ENCODE measurements around the gene MED7. TPM values are rescaled to one million over a fixed set of nuclear protein-coding genes. Genes with fewer than 3 reads are reported as not detected.
"Not testable (repeated sequence)": the region's sequence is repeated elsewhere in the genome, so short reads cannot be mapped to it uniquely, and the experiment has no call there.

MED7 gene, protein sequence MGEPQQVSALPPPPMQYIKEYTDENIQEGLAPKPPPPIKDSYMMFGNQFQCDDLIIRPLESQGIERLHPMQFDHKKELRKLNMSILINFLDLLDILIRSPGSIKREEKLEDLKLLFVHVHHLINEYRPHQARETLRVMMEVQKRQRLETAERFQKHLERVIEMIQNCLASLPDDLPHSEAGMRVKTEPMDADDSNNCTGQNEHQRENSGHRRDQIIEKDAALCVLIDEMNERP
- total RNA-seq (2021; fragmentation: NEBNext Ultra II Directional; extraction: Animal tissue kit (Norgen Biotek cat#: 25700)): 10 to 100 TPM in 5 of 6 experiments, 1 to 10 TPM in 1; 9.3 to 11.0 (median 10.7) TPM
- long read RNA-seq, transcript MED7-201 (2 exons, 2,402 nt): major isoform, 14 of 18 reads
- long read RNA-seq, partial matches to known transcripts: 2 of 18 reads
- long read RNA-seq, other reads (novel, unspliced or antisense): 1 of 18 reads

DNA sequence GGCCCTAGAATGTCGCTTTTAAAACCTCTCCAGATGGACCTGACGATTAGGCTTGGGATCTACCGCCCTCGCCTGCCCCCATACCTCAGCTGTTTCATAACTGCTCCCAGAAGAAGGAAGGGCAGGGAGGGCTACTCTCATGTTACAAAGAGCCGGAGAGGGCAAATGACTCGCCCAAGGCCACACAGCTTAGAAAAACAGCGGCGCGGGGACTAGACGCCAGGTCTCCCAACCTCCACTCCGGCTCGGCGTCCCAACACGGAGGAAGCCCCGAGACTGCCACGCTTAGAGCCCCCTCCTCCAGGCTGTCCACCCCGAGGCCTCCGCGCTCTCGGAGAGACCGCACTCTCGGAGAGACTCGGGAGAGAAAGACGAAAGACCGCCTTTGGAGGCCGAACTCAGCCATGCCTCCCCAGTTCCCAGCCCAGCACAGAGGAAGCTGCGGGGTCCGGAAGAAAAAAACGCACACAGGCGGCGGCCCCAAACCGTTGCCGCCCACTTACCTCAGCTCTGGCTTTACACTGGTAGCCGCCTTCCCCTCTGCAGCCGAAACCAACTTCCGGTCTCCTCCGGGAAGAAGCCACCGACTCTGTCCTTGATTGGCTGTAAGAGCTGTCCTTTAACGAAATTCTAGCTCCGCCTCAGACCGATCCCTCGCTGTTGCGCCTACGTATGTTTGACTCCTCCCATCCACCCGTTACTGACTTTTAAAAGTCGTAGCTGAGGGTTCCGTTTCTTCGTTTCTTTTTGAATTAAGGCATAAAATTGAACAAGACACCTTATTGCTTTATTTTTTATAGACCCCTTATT is at the start of gene MED7:
Gene MED7 (minus strand): TSS at position 549 of the 810 bp plus-strand sequence. CDS start 3,434 bp downstream, outside the sequence.
- Mint-ChIP-seq H3K27me3 (ENCODE audit: insufficient read depth) (peaks cover 5% of the 10 kb centered on the region; the same call in 1 of the 2 replicates), H3K27ac (peak within 1 kb of the TSS; percentile 87), H3K9me3 (no peaks in the 10 kb centered on the region), H3K4me3 (peak within 1 kb of the TSS; percentile 97), H3K36me3 (ENCODE audit: low read depth) (peaks cover 8% of the 10 kb centered on the region), H3K4me1 (ENCODE audit: low read depth) (peaks cover 23% of the 10 kb centered on the region)
- TF ChIP-seq, protein P1, sequence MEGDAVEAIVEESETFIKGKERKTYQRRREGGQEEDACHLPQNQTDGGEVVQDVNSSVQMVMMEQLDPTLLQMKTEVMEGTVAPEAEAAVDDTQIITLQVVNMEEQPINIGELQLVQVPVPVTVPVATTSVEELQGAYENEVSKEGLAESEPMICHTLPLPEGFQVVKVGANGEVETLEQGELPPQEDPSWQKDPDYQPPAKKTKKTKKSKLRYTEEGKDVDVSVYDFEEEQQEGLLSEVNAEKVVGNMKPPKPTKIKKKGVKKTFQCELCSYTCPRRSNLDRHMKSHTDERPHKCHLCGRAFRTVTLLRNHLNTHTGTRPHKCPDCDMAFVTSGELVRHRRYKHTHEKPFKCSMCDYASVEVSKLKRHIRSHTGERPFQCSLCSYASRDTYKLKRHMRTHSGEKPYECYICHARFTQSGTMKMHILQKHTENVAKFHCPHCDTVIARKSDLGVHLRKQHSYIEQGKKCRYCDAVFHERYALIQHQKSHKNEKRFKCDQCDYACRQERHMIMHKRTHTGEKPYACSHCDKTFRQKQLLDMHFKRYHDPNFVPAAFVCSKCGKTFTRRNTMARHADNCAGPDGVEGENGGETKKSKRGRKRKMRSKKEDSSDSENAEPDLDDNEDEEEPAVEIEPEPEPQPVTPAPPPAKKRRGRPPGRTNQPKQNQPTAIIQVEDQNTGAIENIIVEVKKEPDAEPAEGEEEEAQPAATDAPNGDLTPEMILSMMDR (IDR thresholded peaks at IDR 0.05): no peak
- peak; percentile 100 for DNase-seq

DNA sequence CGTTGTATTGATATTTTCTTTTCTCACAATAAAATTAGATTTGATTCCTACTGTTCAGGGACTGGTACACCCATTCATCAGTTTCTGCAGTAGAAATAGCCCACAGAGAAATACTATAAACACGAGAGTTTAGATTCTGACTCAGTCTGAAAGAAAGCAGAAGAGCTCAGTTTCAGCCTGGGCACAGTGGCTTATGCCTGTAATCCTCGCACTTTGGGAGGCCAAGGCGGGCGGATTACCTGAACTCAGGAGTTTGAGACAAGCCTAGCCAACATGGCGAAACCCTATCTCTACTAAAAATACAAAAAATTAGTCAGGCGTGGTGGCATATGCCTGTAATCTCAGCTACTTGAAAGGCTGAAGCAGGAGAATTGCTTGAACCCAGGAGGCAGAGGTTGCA is 46.6 kb upstream of the MED7 start:
- peaks cover 4% of the 10 kb centered on the region for H3K27me3 Mint-ChIP-seq (ENCODE audit: insufficient read depth)
- TF ChIP-seq, protein P1 (IDR thresholded peaks at IDR 0.05): no peak

DNA sequence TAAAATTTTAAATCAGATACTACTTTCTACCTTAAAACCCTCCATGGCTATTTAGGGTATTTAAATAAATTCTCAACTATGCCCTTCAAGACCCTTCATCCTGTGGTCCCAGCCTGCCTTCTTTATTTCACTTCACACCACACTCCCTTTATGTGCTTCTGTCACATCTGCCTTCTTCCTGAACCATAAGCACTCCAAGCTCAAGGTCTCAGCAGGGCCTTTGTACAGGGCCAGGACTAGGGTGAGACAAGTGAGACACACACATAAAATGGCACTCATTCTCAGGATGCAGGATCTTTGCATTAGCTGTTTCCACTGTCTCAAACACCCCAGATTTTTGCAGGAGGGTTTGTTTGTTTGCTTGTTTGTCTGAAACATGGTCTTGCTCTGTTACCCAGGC is 45.6 kb upstream of the MED7 start:
- TF ChIP-seq, protein P1 (IDR thresholded peaks at IDR 0.05): no peak

More for the DNA sequence above, 46.6 kb upstream of the MED7 start:
- Mint-ChIP-seq H3K4me1 (ENCODE audit: low read depth) (no peaks in the 10 kb centered on the region), H3K9me3 (no peaks in the 10 kb centered on the region), H3K4me3 (no peak overlapping the region), H3K27ac (no peak overlapping the region), H3K36me3 (ENCODE audit: low read depth) (no peaks in the 10 kb centered on the region)
- DNase-seq: no peak

DNA sequence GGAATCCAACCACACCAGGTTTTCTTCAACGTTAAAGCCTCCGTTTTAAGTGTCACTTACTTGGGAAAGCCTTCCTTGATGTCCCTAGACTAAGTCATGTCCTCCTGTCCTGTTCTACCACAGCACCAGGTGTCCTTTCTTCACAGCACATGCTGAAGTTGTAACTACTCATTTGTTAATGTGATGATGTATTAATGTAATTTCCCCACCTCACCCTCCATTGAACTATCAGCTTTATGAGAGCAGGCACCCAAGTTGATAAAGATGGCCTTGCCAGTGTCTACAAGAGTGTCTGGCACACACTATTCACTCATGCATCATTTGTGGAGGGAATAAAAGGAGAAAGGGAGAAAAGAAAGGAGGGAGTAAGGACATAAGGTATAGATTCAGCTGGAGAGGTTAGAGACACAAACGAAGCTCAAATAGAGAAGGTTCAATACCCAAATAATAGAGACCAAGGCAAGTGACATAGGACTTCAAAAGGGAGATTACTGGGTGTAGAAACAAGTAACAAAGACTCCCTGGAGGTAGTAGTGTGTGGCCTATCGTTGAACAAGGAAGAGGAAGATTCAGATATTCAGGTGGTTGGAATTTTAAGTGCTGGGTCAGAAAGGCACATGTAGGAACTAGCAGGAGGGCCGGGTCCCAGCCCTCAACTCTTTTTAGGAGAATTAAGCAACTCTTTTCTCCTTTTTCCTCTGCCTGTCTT is 44.5 kb upstream of the MED7 start:
- H3K27ac Mint-ChIP-seq: no peak overlapping the region
- H3K9me3 Mint-ChIP-seq: no peaks in the 10 kb centered on the region
- peaks cover 6% of the 10 kb centered on the region for H3K27me3 Mint-ChIP-seq (ENCODE audit: insufficient read depth)
- H3K4me3 Mint-ChIP-seq: no peak overlapping the region
- no peaks in the 10 kb centered on the region for H3K36me3 Mint-ChIP-seq (ENCODE audit: low read depth)
- DNase-seq: no peak
- TF ChIP-seq, protein P1 (IDR thresholded peaks at IDR 0.05): no peak
- H3K4me1 Mint-ChIP-seq (ENCODE audit: low read depth): no peaks in the 10 kb centered on the region

More for the DNA sequence above, 45.6 kb upstream of the MED7 start:
- no peaks in the 10 kb centered on the region for H3K4me1 Mint-ChIP-seq (ENCODE audit: low read depth)
- H3K4me3 Mint-ChIP-seq: no peak overlapping the region
- H3K36me3 Mint-ChIP-seq (ENCODE audit: low read depth): no peaks in the 10 kb centered on the region
- H3K27me3 Mint-ChIP-seq (ENCODE audit: insufficient read depth): peaks cover 6% of the 10 kb centered on the region
- H3K9me3 Mint-ChIP-seq: no peaks in the 10 kb centered on the region
- no peak for DNase-seq
- H3K27ac Mint-ChIP-seq: no peak overlapping the region

DNA sequence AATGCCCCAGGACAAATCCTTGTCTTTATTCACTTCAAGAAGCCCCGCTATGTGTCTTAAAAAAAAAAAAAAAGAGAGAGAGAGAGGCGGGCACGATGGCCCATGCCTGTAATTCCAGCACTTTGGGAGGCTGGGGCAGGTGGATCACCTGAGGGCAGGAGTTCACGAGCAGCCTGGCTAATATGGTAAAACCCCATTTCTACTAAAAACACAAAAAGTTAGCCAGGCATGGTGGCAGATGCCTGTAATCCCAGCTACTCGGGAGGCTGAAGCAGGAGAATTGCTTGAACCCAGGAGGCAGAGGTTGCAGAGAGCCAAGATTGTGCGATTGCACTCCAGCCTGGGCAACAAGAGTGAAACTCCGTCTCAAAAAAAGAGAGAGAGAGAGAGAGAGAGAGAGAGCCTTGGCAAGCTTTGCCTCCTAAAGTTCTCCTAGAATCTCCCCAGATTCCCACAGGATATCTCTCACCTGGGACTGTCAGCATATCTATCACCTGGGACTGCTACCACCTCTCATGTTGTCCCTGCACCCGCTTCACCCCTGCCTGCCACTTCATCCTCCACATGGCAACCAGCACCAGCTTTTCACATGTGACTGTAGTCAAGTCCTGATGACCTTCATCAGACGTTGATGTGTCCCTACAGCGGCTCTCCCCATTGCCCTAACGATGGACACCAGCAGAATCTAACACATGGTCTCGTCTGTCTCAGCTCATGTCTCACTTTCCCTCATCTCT is 43.8 kb upstream of the MED7 start:
- H3K27ac Mint-ChIP-seq: no peak overlapping the region
- no peak for DNase-seq
- H3K36me3 Mint-ChIP-seq (ENCODE audit: low read depth): no peaks in the 10 kb centered on the region
- no peaks in the 10 kb centered on the region for H3K9me3 Mint-ChIP-seq
- no peak overlapping the region for H3K4me3 Mint-ChIP-seq
- no peaks in the 10 kb centered on the region for H3K4me1 Mint-ChIP-seq (ENCODE audit: low read depth)
- TF ChIP-seq, protein P1 (IDR thresholded peaks at IDR 0.05): no peak
- H3K27me3 Mint-ChIP-seq (ENCODE audit: insufficient read depth): peaks cover 6% of the 10 kb centered on the region

DNA sequence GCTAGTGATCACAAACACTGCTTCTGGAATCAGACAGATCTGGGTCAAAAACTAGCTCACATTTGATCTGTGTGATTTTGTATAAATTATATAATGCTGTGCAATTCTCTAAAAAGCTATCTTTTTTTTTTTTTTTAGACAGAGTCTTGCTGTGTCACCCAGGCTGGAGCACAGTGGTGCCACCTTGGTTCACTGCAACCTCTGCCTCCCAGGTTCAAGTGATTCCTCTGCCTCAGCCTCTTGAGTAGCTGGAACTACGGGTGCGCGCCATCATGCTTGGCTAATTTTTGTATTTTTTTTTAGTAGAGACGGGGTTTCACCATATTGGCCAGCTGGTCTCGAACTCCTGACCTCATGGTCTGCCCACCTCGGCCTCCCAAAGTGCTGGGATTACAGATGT is 42.5 kb upstream of the MED7 start:
- not testable (repeated sequence) for H3K27me3 Mint-ChIP-seq (ENCODE audit: insufficient read depth); H3K9me3 Mint-ChIP-seq; H3K4me3 Mint-ChIP-seq; H3K36me3 Mint-ChIP-seq (ENCODE audit: low read depth); H3K4me1 Mint-ChIP-seq (ENCODE audit: low read depth); H3K27ac Mint-ChIP-seq; DNase-seq

Measured in HFFc6 (cell line).